H9 (cell line): Measurements from ENCODE around the gene ANGPTL4. TPM values are rescaled to one million over a fixed set of nuclear protein-coding genes. Genes with fewer than 3 reads are reported as not detected.

Experiments used
- DNase-seq: peaks from one replicate; pipeline ENCODE4 v3.0.0-alpha.2; 2017
- H2AFZ ChIP-seq: one replicate; pipeline ENCODE4 v1.6.1; 2013; ENCODE audit warnings: mild to moderate bottlenecking, low read length, control low read depth, moderate library complexity
- H2AK5ac ChIP-seq: 2 replicates; pipeline ENCODE4 v1.6.1; 2013; ENCODE audit warnings: low read length, control low read depth, mixed read lengths; ENCODE audit not compliant: insufficient read length
- H2BK120ac ChIP-seq: one replicate; pipeline ENCODE4 v1.6.1; 2013; ENCODE audit warnings: low read depth, mild to moderate bottlenecking, low read length, control low read depth, inconsistent platforms; ENCODE audit not compliant: poor library complexity, severe bottlenecking
- H2BK12ac ChIP-seq: 2 replicates; pipeline ENCODE4 v1.6.1; 2013; ENCODE audit warnings: low read length, control low read depth, mixed read lengths, low read depth; ENCODE audit not compliant: insufficient read length
- H2BK15ac ChIP-seq: 2 replicates; pipeline ENCODE4 v1.6.1; 2013; ENCODE audit warnings: low read depth, low read length, control low read depth
- H2BK20ac ChIP-seq: one replicate; pipeline ENCODE4 v1.6.1; 2013; ENCODE audit warnings: low read depth, mild to moderate bottlenecking, low read length, control low read depth, inconsistent platforms; ENCODE audit not compliant: poor library complexity, severe bottlenecking
- H2BK5ac ChIP-seq: 2 replicates; pipeline ENCODE4 v1.6.1; 2013; ENCODE audit warnings: low read length, control low read depth, mixed read lengths; ENCODE audit not compliant: insufficient read length
- H3K14ac ChIP-seq: 2 replicates; pipeline ENCODE4 v1.6.1; 2013; ENCODE audit warnings: low read length, control low read depth; ENCODE audit not compliant: insufficient read depth
- H3K18ac ChIP-seq: 2 replicates; pipeline ENCODE4 v1.6.1; 2013; ENCODE audit warnings: low read depth, mild to moderate bottlenecking, mixed read lengths, low read length, control low read depth; ENCODE audit not compliant: insufficient read length
- H3K23ac ChIP-seq: 2 replicates; pipeline ENCODE4 v1.6.1; 2013; ENCODE audit warnings: low read length, control low read depth, mixed read lengths, low read depth; ENCODE audit not compliant: insufficient read length
- H3K23me2 ChIP-seq: 2 replicates; pipeline ENCODE4 v1.6.1; 2013; ENCODE audit warnings: low read depth, mild to moderate bottlenecking, mixed read lengths, low read length, control low read depth; ENCODE audit not compliant: insufficient read length, poor library complexity, severe bottlenecking
- H3K27ac ChIP-seq: 2 replicates; pipeline ENCODE4 v1.5.1; 2013; ENCODE audit warnings: low read length, control low read depth, mixed read lengths, low read depth; ENCODE audit not compliant: insufficient read length
- H3K27me3 ChIP-seq: 2 replicates; pipeline ENCODE4 v1.6.1; 2013; ENCODE audit warnings: low read length, control low read depth, inconsistent platforms; ENCODE audit not compliant: insufficient read depth
- H3K4ac ChIP-seq: 2 replicates; pipeline ENCODE4 v1.6.1; 2013; ENCODE audit warnings: low read depth, mild to moderate bottlenecking, control low read depth, inconsistent platforms, low read length, moderate library complexity
- H3K4me1 ChIP-seq: 2 replicates; pipeline ENCODE4 v1.6.1; 2013; ENCODE audit warnings: low read length, control low read depth, inconsistent platforms; ENCODE audit not compliant: insufficient read depth
- H3K4me2 ChIP-seq: 2 replicates; pipeline ENCODE4 v1.6.1; 2013; ENCODE audit warnings: low read length, control low read depth, mixed read lengths; ENCODE audit not compliant: insufficient read length, insufficient read depth
- H3K56ac ChIP-seq: 2 replicates; pipeline ENCODE4 v1.6.1; 2013; ENCODE audit warnings: low read depth, mild to moderate bottlenecking, mixed read lengths, low read length, control low read depth; ENCODE audit not compliant: insufficient read length
- H3K79me1 ChIP-seq: 2 replicates; pipeline ENCODE4 v1.6.1; 2013; ENCODE audit warnings: low read depth, mild to moderate bottlenecking, moderate library complexity, low read length, control low read depth, inconsistent platforms; ENCODE audit not compliant: insufficient read depth, poor library complexity, severe bottlenecking
- H3K79me2 ChIP-seq: 2 replicates; pipeline ENCODE4 v1.6.1; 2013; ENCODE audit warnings: low read length, control low read depth, inconsistent platforms; ENCODE audit not compliant: insufficient read depth
- H3K9ac ChIP-seq: 2 replicates; pipeline ENCODE4 v1.6.1; 2013; ENCODE audit warnings: low read length, control low read depth, mixed read lengths; ENCODE audit not compliant: insufficient read length; ENCODE audit errors: extremely low read depth
- H3K9me3 ChIP-seq: one replicate; pipeline ENCODE4 v1.6.1; 2013; ENCODE audit warnings: low read depth, low read length, inconsistent platforms; ENCODE audit not compliant: control insufficient read depth
- H3T11ph ChIP-seq: one replicate; pipeline ENCODE4 v1.6.1; 2013; ENCODE audit warnings: mild to moderate bottlenecking, low read length, control low read depth, inconsistent platforms
- H4K20me1 ChIP-seq: one replicate; pipeline ENCODE4 v1.6.1; 2013; ENCODE audit not compliant: control insufficient read depth, insufficient read length, insufficient read depth
- H4K5ac ChIP-seq: 2 replicates; pipeline ENCODE4 v1.6.1; 2013; ENCODE audit warnings: low read depth, mild to moderate bottlenecking, mixed read lengths, low read length, control low read depth; ENCODE audit not compliant: insufficient read length
- H4K8ac ChIP-seq: replicated peaks from 2 replicates; pipeline ENCODE4 v1.6.1; 2013; ENCODE audit warnings: low read length, control low read depth, mixed read lengths, low read depth; ENCODE audit not compliant: insufficient read length
- H4K91ac ChIP-seq: 2 replicates; pipeline ENCODE4 v1.6.1; 2013; ENCODE audit warnings: low read depth, mild to moderate bottlenecking, moderate library complexity, mixed read lengths, low read length, control low read depth; ENCODE audit not compliant: insufficient read length
- H3K27ac Mint-ChIP-seq, 3 experiments: 2 replicates in 2 of 3; 3 replicates in 1 of 3; pipeline ENCODE4 v1.8.0; 2020 to 2021; ENCODE audit warnings: mixed read lengths in 3 of 3, mild to moderate bottlenecking in 1 of 3, moderate library complexity in 1 of 3
- H3K27me3 Mint-ChIP-seq: 2 replicates; pipeline ENCODE4 v1.8.0; 2021; ENCODE audit warnings: low read depth, mild to moderate bottlenecking, moderate library complexity, mixed read lengths
- H3K36me3 Mint-ChIP-seq, 3 experiments: 2 replicates in 2 of 3; 3 replicates in 1 of 3; pipeline ENCODE4 v1.8.0; 2020 to 2021; ENCODE audit warnings: low read depth in 3 of 3, mixed read lengths in 3 of 3; ENCODE audit not compliant: insufficient read depth in 1 of 3
- H3K4me1 Mint-ChIP-seq, 2 experiments: 2 replicates each; pipeline ENCODE4 v1.8.0; 2020; ENCODE audit warnings: mixed read lengths in 2 of 2
- H3K4me3 Mint-ChIP-seq, 2 experiments: 2 replicates in 1 of 2; 3 replicates in 1 of 2; pipeline ENCODE4 v1.8.0; 2020 to 2021; ENCODE audit warnings: mild to moderate bottlenecking in 2 of 2, mixed read lengths in 2 of 2, moderate library complexity in 1 of 2
- H3K9me3 Mint-ChIP-seq, 2 experiments: 2 replicates in 1 of 2; 3 replicates in 1 of 2; pipeline ENCODE4 v1.8.0; 2020; ENCODE audit warnings: mild to moderate bottlenecking in 2 of 2, mixed read lengths in 2 of 2, moderate library complexity in 1 of 2
- CTCF ChIP-seq: fragments of 200-600 bp; sonication (generic); conservative IDR thresholded peaks from 3 replicates; pipeline ENCODE4 v1.8.0; 2021; ENCODE audit warnings: antibody characterized with exemption, mild to moderate bottlenecking
- WGBS: extraction: QIAGEN DNeasy Blood & Tissue Kit; methylation state at CpG from one replicate; pipeline ENCODE4 v1.1.7; 2013; ENCODE audit warnings: missing lambda C conversion rate, low lambda C conversion rate, mixed read lengths; ENCODE audit not compliant: insufficient read length; ENCODE audit errors: extremely low coverage; 5-methylcytosine and 5-hydroxymethylcytosine counted together
- total RNA-seq: library from RNA; stranded (reverse); gene quantifications from 2 replicates; pipeline ENCODE4 v1.2.1, GENCODE V29; 2021

ANGPTL4 gene
- total RNA-seq, 1 experiment from 2014 or later: 1.9 TPM

DNA sequence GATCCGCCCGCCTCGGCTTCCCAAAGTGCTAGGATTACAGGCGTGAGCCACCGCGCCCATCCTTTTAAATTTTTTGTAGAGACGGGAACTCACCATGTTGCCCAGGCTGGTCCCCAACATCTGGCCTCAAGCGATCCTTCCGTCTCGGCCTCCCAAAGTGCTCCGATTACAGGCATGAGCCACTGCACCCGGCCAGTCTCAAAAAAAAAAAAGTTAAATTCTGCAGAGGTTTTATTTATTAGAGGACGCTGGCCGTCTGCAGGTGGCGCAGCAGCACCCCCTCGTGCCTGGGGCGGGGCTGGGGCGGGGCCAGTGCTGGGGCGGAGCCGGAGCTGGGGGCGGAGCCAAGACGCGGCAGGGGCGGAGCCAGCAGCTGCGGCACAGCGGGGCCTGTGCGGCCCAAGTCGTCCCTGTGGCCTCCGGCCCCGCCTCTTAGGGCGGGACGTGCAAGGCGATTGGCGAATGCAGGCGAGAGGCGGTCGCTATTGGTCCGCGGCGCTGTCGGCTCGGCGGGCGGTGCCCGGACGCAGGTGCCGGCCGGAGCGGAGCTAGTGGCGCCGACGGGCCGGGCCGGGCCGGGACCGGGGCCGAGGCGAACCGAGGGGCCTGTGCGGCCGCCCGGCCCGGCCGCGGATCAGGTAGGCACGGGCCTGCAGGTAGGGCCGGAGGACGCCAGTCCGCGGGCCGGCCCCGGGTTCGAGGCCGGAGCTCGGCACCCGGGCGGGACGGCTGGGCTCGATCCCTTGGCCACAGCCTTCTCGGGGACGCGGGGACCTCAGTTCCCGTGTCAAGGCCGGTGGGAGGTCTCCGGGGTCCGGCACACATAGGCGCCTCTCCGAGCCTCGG is 49.1 kb downstream of the ANGPTL4 start, which contains the start of gene MARCHF2:
TSS of gene MARCHF2 (plus strand) at position 523 of the 846 bp plus-strand sequence. CDS start 8,536 bp downstream, outside the sequence.
- no peaks in the 10 kb centered on the region for H3K27me3 ChIP-seq
- WGBS: no CpG with 5 or more reads among the region's 89 CpGs
- no peak within 1 kb of the TSS for H3K4ac ChIP-seq
- no peak within 1 kb of the TSS for H2BK120ac ChIP-seq
- TF ChIP-seq CTCF: peak; percentile 71
- H3K23me2 ChIP-seq: peaks cover 5% of the 10 kb centered on the region
- no peaks in the 10 kb centered on the region for H3K79me2 ChIP-seq
- no peak within 1 kb of the TSS for H3K27ac ChIP-seq
- no peak within 1 kb of the TSS for H3T11ph ChIP-seq
- no peak within 1 kb of the TSS for H3K23ac ChIP-seq
- no peak within 1 kb of the TSS for H3K27ac Mint-ChIP-seq
- H3K14ac ChIP-seq: no peak within 1 kb of the TSS
- peak within 1 kb of the TSS; percentile 50 to 72 for H3K4me3 Mint-ChIP-seq
- no peak within 1 kb of the TSS for H3K18ac ChIP-seq
- no peak within 1 kb of the TSS for H4K8ac ChIP-seq
- no peak within 1 kb of the TSS for H2BK20ac ChIP-seq
- no peak within 1 kb of the TSS for H2BK5ac ChIP-seq
- no peaks in the 10 kb centered on the region for H3K36me3 Mint-ChIP-seq
- DNase-seq: peak; percentile 96
- H2BK15ac ChIP-seq: no peak within 1 kb of the TSS
- H3K9me3 ChIP-seq: no peaks in the 10 kb centered on the region
- no peaks in the 10 kb centered on the region for H4K20me1 ChIP-seq
- H2BK12ac ChIP-seq: no peak within 1 kb of the TSS
- no peak within 1 kb of the TSS for H2AFZ ChIP-seq
- no peak within 1 kb of the TSS for H4K5ac ChIP-seq
- peaks cover 0 to 3% of the 10 kb centered on the region in 2 experiments; a peak in 2 of 5 replicates for H3K9me3 Mint-ChIP-seq
- no peak within 1 kb of the TSS for H4K91ac ChIP-seq
- H3K4me1 ChIP-seq: no peaks in the 10 kb centered on the region
- H3K56ac ChIP-seq: no peak within 1 kb of the TSS
- no peak within 1 kb of the TSS for H2AK5ac ChIP-seq
- H3K4me1 Mint-ChIP-seq: peaks cover 3 to 4% of the 10 kb centered on the region in 2 experiments
- H3K4me2 ChIP-seq: peak within 1 kb of the TSS; percentile 74
- H3K79me1 ChIP-seq: no peaks in the 10 kb centered on the region
- H3K9ac ChIP-seq: no peak within 1 kb of the TSS
- no peaks in the 10 kb centered on the region; the same call in 1 of the 2 replicates for H3K27me3 Mint-ChIP-seq
